Immature natural killer cell (primary cell): ENCODE results near the gene TSHZ2. TPM values are rescaled to one million over a fixed set of nuclear protein-coding genes. Genes with fewer than 3 reads are reported as not detected.

Experiments
- DNase-seq, 3 donors: peaks; one replicate each; pipeline ENCODE4 v3.0.0; 2022; ENCODE audit warnings: mixed read lengths in 1 of 3
- H3K27ac Mint-ChIP-seq, 6 donors: one replicate each; pipeline ENCODE4 v1.8.0; 2020; ENCODE audit warnings: mixed read lengths in 6 of 6, mild to moderate bottlenecking in 5 of 6, inconsistent platforms in 4 of 6, moderate library complexity in 3 of 6
- H3K27me3 Mint-ChIP-seq, 3 donors: one replicate each; pipeline ENCODE4 v1.8.0; 2020 to 2021; ENCODE audit warnings: low read depth in 3 of 3, mild to moderate bottlenecking in 3 of 3, mixed read lengths in 3 of 3, moderate library complexity in 3 of 3, inconsistent platforms in 1 of 3
- H3K36me3 Mint-ChIP-seq, 3 donors: one replicate each; pipeline ENCODE4 v1.8.0; 2020; ENCODE audit warnings: mixed read lengths in 3 of 3, inconsistent platforms in 2 of 3, mild to moderate bottlenecking in 2 of 3
- H3K4me1 Mint-ChIP-seq, 2 donors: one replicate each; pipeline ENCODE4 v1.8.0; 2020; ENCODE audit warnings: inconsistent platforms in 2 of 2, mild to moderate bottlenecking in 2 of 2, mixed read lengths in 2 of 2, moderate library complexity in 1 of 2
- H3K4me3 Mint-ChIP-seq, 5 donors: one replicate each; pipeline ENCODE4 v1.8.0; 2020; ENCODE audit warnings: mild to moderate bottlenecking in 5 of 5, mixed read lengths in 5 of 5, inconsistent platforms in 3 of 5, moderate library complexity in 3 of 5
- H3K9me3 Mint-ChIP-seq, 6 donors: one replicate each; pipeline ENCODE4 v1.8.0; 2020; ENCODE audit warnings: mild to moderate bottlenecking in 6 of 6, mixed read lengths in 6 of 6, inconsistent platforms in 4 of 6, moderate library complexity in 3 of 6
- polyA plus RNA-seq, 3 donors: library from polyadenylated mRNA; unstranded; fragments of 300-500 nt; fragmentation: Illumina TruSeq; gene quantifications; one replicate each; pipeline ENCODE4 v1.2.3, GENCODE V29; 2021

TSHZ2 gene
- polyA plus RNA-seq, 3 donors from 2014 or later, result not detected

DNA sequence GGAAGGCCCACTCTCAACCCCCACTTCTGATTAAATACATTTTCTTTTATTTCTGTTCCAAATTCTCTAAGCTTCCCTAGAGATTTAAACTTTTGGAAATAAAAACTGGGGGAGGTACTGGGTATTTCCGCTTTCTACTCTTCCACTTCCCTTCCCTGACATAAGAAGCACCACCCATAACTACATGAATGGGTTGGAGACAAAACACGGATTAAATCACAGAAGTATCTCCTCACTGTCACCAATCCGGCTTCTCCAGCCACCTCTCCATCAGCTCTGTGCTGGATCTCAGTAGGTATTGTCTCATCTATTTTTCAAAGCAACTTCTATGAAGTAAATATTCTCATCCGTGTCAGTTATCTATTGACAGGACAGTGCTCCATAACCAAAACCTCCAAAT, 150.7 kb downstream of the TSHZ2 start:
- no peaks in the 10 kb centered on the region for H3K4me1 Mint-ChIP-seq
- DNase-seq, result no peak
- peaks cover 0 to 12% (median 5%) of the 10 kb centered on the region in 3 donors for H3K27me3 Mint-ChIP-seq
- H3K4me3 Mint-ChIP-seq, result no peak overlapping the region
- H3K36me3 Mint-ChIP-seq, result no peaks in the 10 kb centered on the region
- H3K27ac Mint-ChIP-seq, result no peak overlapping the region
- H3K9me3 Mint-ChIP-seq, result peaks cover 0 to 2% (median 0%) of the 10 kb centered on the region in 6 donors

GRCh38 chr20:53124075-53124551, 152.0 kb downstream of the TSHZ2 start:
- no peaks in the 10 kb centered on the region for H3K4me1 Mint-ChIP-seq
- H3K36me3 Mint-ChIP-seq, result no peaks in the 10 kb centered on the region
- DNase-seq, result no peak
- H3K27ac Mint-ChIP-seq, result no peak overlapping the region
- peaks cover 0 to 14% (median 5%) of the 10 kb centered on the region in 3 donors for H3K27me3 Mint-ChIP-seq
- peaks cover 0 to 2% (median 0%) of the 10 kb centered on the region in 6 donors for H3K9me3 Mint-ChIP-seq
- no peak overlapping the region for H3K4me3 Mint-ChIP-seq

DNA sequence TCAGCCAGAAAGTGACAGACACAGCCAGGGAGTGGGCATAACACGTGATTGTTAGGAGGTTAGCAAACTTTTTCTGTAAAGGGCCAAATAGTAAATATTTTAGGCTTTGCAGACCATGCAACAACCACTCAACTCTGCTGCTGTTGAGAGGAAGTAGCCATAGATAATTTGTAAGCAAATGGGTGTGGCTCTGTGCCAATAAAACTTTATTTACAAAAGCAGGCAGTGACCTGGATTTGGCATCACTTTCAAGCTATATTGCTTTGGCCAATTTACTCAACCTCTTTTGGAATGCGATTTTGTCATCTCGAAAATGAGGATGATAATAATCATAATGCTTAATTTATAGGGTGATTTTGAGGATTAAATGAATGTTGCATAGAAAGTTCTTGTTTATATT, 152.6 kb downstream of the TSHZ2 start:
- no peaks in the 10 kb centered on the region for H3K36me3 Mint-ChIP-seq
- peaks cover 0 to 2% (median 0%) of the 10 kb centered on the region in 6 donors for H3K9me3 Mint-ChIP-seq
- peaks cover 0 to 17% (median 5%) of the 10 kb centered on the region in 3 donors for H3K27me3 Mint-ChIP-seq
- no peaks in the 10 kb centered on the region for H3K4me1 Mint-ChIP-seq
- no peak for DNase-seq
- H3K27ac Mint-ChIP-seq, result no peak overlapping the region
- H3K4me3 Mint-ChIP-seq, result no peak overlapping the region

GRCh38 chr20:53126185-53126584, 154.0 kb downstream of the TSHZ2 start:
- Mint-ChIP-seq H3K9me3 (peaks cover 0 to 2% (median 0%) of the 10 kb centered on the region in 6 donors), H3K27me3 (peaks cover 2 to 14% (median 3%) of the 10 kb centered on the region in 3 donors), H3K4me1 (no peaks in the 10 kb centered on the region), H3K36me3 (no peaks in the 10 kb centered on the region), H3K4me3 (no peak overlapping the region), H3K27ac (no peak overlapping the region)
- DNase-seq, result no peak

DNA sequence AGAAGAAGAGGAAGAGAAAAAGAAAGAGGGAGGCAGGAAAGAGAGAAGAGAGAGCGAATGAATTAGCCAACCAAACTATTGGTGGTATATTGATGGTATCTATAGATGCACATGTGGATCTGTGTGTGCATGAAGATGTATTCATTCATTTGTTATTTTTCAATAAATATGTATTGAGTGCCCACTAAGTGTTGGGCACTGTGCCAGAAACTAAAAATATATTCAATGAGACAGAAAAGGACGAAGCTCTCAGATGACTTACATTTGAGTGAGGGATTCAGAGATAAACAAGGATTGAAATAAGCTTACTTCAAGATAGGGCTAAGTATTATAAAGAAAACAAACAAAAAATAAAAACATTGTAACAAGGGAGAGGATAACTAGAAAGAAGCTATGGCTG, 154.9 kb downstream of the TSHZ2 start:
- peaks cover 2 to 14% (median 3%) of the 10 kb centered on the region in 3 donors for H3K27me3 Mint-ChIP-seq
- H3K4me1 Mint-ChIP-seq, result no peaks in the 10 kb centered on the region
- no peak for DNase-seq
- no peak overlapping the region for H3K4me3 Mint-ChIP-seq
- no peak overlapping the region for H3K27ac Mint-ChIP-seq
- no peaks in the 10 kb centered on the region for H3K36me3 Mint-ChIP-seq
- peaks cover 0 to 2% (median 0%) of the 10 kb centered on the region in 6 donors for H3K9me3 Mint-ChIP-seq

GRCh38 chr20:53128004-53128403, 155.8 kb downstream of the TSHZ2 start:
- H3K36me3 Mint-ChIP-seq, result no peaks in the 10 kb centered on the region
- H3K9me3 Mint-ChIP-seq, result no peaks in the 10 kb centered on the region
- H3K27ac Mint-ChIP-seq, result no peak overlapping the region
- DNase-seq, result no peak
- H3K4me1 Mint-ChIP-seq, result no peaks in the 10 kb centered on the region
- H3K27me3 Mint-ChIP-seq, result peaks cover 2 to 17% (median 3%) of the 10 kb centered on the region in 3 donors
- no peak overlapping the region for H3K4me3 Mint-ChIP-seq

DNA sequence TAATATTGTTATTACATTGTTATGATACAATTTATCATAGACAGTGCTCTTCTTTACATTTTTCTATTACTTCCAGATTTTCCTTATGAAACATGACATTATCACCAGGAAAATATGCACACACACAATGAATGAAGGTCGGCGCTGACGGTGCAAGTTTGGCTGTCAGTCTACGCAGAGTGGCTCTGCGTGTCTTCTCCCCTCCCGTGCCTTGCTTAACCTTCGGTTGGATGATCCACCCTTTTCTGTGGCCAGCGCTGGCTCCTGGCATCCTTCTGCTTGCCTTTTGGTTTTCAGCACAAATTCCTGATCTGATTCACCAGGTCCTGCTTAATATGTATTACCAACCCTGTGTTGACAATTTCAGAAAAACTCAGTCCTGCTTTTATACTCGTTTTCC, 157.4 kb downstream of the TSHZ2 start:
- Mint-ChIP-seq H3K27ac (no peak overlapping the region), H3K4me1 (no peaks in the 10 kb centered on the region)
- DNase-seq, result no peak

GRCh38 chr20:53130795-53131194, 158.6 kb downstream of the TSHZ2 start:
- peaks cover 2 to 20% (median 4%) of the 10 kb centered on the region in 3 donors for H3K27me3 Mint-ChIP-seq
- no peaks in the 10 kb centered on the region for H3K9me3 Mint-ChIP-seq
- H3K36me3 Mint-ChIP-seq, result no peaks in the 10 kb centered on the region
- no peak for DNase-seq
- no peaks in the 10 kb centered on the region for H3K4me1 Mint-ChIP-seq
- no peak overlapping the region for H3K27ac Mint-ChIP-seq
- no peak overlapping the region for H3K4me3 Mint-ChIP-seq

More for the DNA sequence above, 157.4 kb downstream of the TSHZ2 start:
- peaks cover 2 to 20% (median 3%) of the 10 kb centered on the region in 3 donors for H3K27me3 Mint-ChIP-seq
- no peaks in the 10 kb centered on the region for H3K9me3 Mint-ChIP-seq
- no peaks in the 10 kb centered on the region for H3K36me3 Mint-ChIP-seq
- H3K4me3 Mint-ChIP-seq, result no peak overlapping the region

GRCh38 chr20:53133125-53133524, 161.0 kb downstream of the TSHZ2 start:
- H3K36me3 Mint-ChIP-seq, result no peaks in the 10 kb centered on the region
- no peaks in the 10 kb centered on the region for H3K4me1 Mint-ChIP-seq
- no peak for DNase-seq
- H3K27ac Mint-ChIP-seq, result no peak overlapping the region
- H3K9me3 Mint-ChIP-seq, result no peaks in the 10 kb centered on the region
- H3K27me3 Mint-ChIP-seq, result peaks cover 2 to 14% (median 4%) of the 10 kb centered on the region in 3 donors
- no peak overlapping the region for H3K4me3 Mint-ChIP-seq

GRCh38 chr20:53133628-53134027, 161.5 kb downstream of the TSHZ2 start:
- H3K36me3 Mint-ChIP-seq, result no peaks in the 10 kb centered on the region
- H3K27ac Mint-ChIP-seq, result no peak overlapping the region
- no peak overlapping the region for H3K4me3 Mint-ChIP-seq
- peaks cover 2 to 11% (median 4%) of the 10 kb centered on the region in 3 donors for H3K27me3 Mint-ChIP-seq
- DNase-seq, result no peak
- peaks cover 0 to 4% (median 0%) of the 10 kb centered on the region in 6 donors for H3K9me3 Mint-ChIP-seq
- no peaks in the 10 kb centered on the region for H3K4me1 Mint-ChIP-seq

DNA sequence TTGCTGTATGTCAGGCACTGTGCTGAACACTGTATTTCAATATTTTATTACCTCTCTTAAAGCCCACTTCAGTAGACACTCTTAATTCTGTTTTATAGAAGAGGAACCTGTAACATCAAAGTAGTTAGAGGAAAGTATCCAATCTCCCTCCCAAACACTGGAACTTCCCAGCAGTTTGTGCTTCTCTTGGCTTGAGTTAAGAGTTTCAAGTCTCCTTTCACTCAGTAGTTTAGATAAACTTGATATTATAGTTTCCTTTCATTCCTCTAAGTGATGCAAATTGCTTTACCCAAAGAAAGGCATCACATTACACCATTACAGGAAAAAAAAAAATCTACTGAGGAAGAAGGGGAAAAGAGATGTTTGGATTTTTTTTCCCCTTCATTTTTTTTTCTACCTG, 164.3 kb downstream of the TSHZ2 start:
- H3K4me1 Mint-ChIP-seq, result no peaks in the 10 kb centered on the region
- no peak overlapping the region for H3K4me3 Mint-ChIP-seq
- H3K27ac Mint-ChIP-seq, result no peak overlapping the region
- no peaks in the 10 kb centered on the region for H3K36me3 Mint-ChIP-seq
- peaks cover 0 to 4% (median 0%) of the 10 kb centered on the region in 6 donors for H3K9me3 Mint-ChIP-seq
- H3K27me3 Mint-ChIP-seq, result peaks cover 0 to 9% (median 4%) of the 10 kb centered on the region in 3 donors
- no peak for DNase-seq

GRCh38 chr20:53138454-53139262, 166.5 kb downstream of the TSHZ2 start:
- no peak for DNase-seq
- H3K4me1 Mint-ChIP-seq, result no peaks in the 10 kb centered on the region
- H3K27ac Mint-ChIP-seq, result no peak overlapping the region
- H3K36me3 Mint-ChIP-seq, result no peaks in the 10 kb centered on the region
- H3K9me3 Mint-ChIP-seq, result peaks cover 0 to 4% (median 0%) of the 10 kb centered on the region in 6 donors
- peaks cover 0 to 6% (median 6%) of the 10 kb centered on the region in 3 donors for H3K27me3 Mint-ChIP-seq
- no peak overlapping the region for H3K4me3 Mint-ChIP-seq

DNA sequence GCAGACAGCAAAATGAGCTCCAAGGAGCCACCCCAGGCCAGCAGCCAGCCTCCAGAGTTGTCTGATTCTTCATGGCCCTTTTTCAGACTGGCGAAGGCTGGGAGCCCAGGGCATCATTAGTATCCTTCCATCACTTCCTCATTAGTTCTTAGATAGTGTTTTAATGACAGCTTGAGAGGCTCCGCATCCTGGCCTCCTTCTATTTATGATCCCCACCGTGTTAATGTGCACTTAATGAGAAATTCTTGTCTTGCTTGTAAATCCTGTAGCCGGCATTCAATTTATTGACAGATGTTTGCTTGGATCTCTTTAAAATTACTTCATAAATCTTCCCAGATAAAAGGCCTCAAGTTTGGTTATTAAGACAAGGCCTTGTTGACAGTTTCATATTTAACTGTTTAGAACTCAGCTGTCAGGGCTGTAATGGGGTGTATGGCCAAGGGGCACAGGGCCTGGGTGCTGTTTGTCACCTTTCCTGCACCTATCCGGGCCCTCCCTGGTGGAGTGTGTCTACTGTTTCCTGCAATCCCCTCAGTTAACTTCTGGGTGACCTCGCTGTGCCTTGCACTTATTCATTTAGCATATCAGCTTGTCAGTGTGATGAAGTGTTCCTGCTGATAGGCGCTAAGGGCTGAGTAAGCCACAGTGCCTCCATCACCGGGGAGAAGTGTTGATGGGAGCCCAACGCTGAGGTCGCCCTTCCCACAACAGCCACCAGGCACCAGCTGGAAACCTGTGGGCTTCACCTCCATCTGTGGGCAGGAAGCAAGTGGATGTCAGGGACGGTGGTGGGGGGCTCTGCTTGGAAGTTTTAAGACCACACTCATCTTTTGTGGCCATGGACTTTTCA, 169.3 kb downstream of the TSHZ2 start:
- peaks cover 0 to 4% (median 0%) of the 10 kb centered on the region in 6 donors for H3K9me3 Mint-ChIP-seq
- H3K4me3 Mint-ChIP-seq, result no peak overlapping the region
- no peaks in the 10 kb centered on the region for H3K36me3 Mint-ChIP-seq

More for the DNA sequence above, 169.3 kb downstream of the TSHZ2 start:
- no peak overlapping the region for H3K27ac Mint-ChIP-seq
- H3K27me3 Mint-ChIP-seq, result peaks cover 2 to 11% (median 5%) of the 10 kb centered on the region in 3 donors
- no peaks in the 10 kb centered on the region for H3K4me1 Mint-ChIP-seq
- no peak for DNase-seq
